T-cell (primary cell): ENCODE results near the gene NDC1. TPM values are rescaled to one million over a fixed set of nuclear protein-coding genes. Genes with fewer than 3 reads are reported as not detected.

ENCODE experiments used
- ATAC-seq, 4 experiments: fragments of 200-7000 bp in 3 of 4; fragments of 150-1000 bp in 1 of 4; cut with Tn5 transposase; replicated peaks in 1 of 4; 1 replicate in 3 of 4; 2 replicates in 1 of 4; pipeline ENCODE4 v1.10.0; 2021; ENCODE audit warnings: moderate library complexity in 3 of 4, mild to moderate bottlenecking in 2 of 4, moderate number of reproducible peaks in 1 of 4
- CTCF ChIA-PET, 2 donors: fragments of 300-600 bp; sonication (Branson Sonifier 250); formaldehyde crosslinking; loops; one replicate each; lab custom pipeline; 2022; ENCODE audit warnings: antibody characterized with exemption in 2 of 2; lab: Charles Lee
- POLR2A ChIA-PET, 2 donors: fragments of 300-600 bp; sonication (Branson Sonifier 250); formaldehyde crosslinking; loops; one replicate each; lab custom pipeline; 2022; ENCODE audit warnings: antibody characterized with exemption in 2 of 2; lab: Charles Lee
- DNase-seq, 35 experiments: peaks; one replicate each; pipeline versions ENCODE4 v3.0.0 to v3.0.0-alpha.2; 2013 to 2023
- H3K27ac ChIP-seq: one replicate; pipeline ENCODE4 v1.5.1; 2013; ENCODE audit warnings: low read length
- H3K27me3 ChIP-seq, 2 experiments: replicated peaks in 1 of 2; 1 replicate in 1 of 2; 2 replicates in 1 of 2; pipeline versions ENCODE4 v1.6.1 to v1.7.0; 2013; ENCODE audit warnings: low read length in 1 of 2, mixed read lengths in 1 of 2; ENCODE audit not compliant: control insufficient read depth in 2 of 2, insufficient read depth in 2 of 2; ENCODE audit errors: extremely low read depth in 1 of 2
- H3K36me3 ChIP-seq, 2 donors: 1 replicate in 1 of 2; 2 replicates in 1 of 2; pipeline versions ENCODE4 v1.6.1 to v1.7.0; 2013; ENCODE audit warnings: low read length in 1 of 2; ENCODE audit not compliant: control insufficient read depth in 2 of 2, insufficient read depth in 1 of 2; ENCODE audit errors: extremely low read depth in 1 of 2
- H3K4me1 ChIP-seq, 2 experiments: 1 replicate in 1 of 2; 2 replicates in 1 of 2; pipeline versions ENCODE4 v1.6.1 to v1.7.0; 2013; ENCODE audit warnings: low read length in 2 of 2, mixed read lengths in 1 of 2; ENCODE audit not compliant: insufficient read depth in 2 of 2, control insufficient read depth in 1 of 2; ENCODE audit errors: extremely low read depth in 1 of 2
- H3K4me3 ChIP-seq, 2 donors: 1 replicate in 1 of 2; 2 replicates in 1 of 2; pipeline versions ENCODE4 v1.5.1 to v1.7.0; 2013; ENCODE audit warnings: mild to moderate bottlenecking in 2 of 2, low read length in 1 of 2, moderate library complexity in 1 of 2; ENCODE audit not compliant: control insufficient read depth in 1 of 2; ENCODE audit errors: extremely low read depth in 1 of 2
- H3K9me3 ChIP-seq: 2 replicates; pipeline ENCODE4 v1.7.0; 2013
- H3K27ac Mint-ChIP-seq, 2 donors: one replicate each; pipeline ENCODE4 v1.8.0; 2020 to 2021; ENCODE audit warnings: mild to moderate bottlenecking in 2 of 2, mixed read lengths in 2 of 2
- H3K27me3 Mint-ChIP-seq, 2 donors: one replicate each; pipeline ENCODE4 v1.8.0; 2021 to 2022; ENCODE audit warnings: mixed read lengths in 2 of 2
- H3K36me3 Mint-ChIP-seq: one replicate; pipeline ENCODE4 v1.8.0; 2021; ENCODE audit warnings: mixed read lengths
- H3K4me1 Mint-ChIP-seq, 3 donors: one replicate each; pipeline ENCODE4 v1.8.0; 2020 to 2022; ENCODE audit warnings: mixed read lengths in 3 of 3, mild to moderate bottlenecking in 1 of 3
- H3K4me3 Mint-ChIP-seq, 3 donors: one replicate each; pipeline ENCODE4 v1.8.0; 2020 to 2022; ENCODE audit warnings: mild to moderate bottlenecking in 3 of 3, mixed read lengths in 3 of 3, moderate library complexity in 3 of 3
- H3K9me3 Mint-ChIP-seq, 3 donors: one replicate each; pipeline ENCODE4 v1.8.0; 2020 to 2022; ENCODE audit warnings: mixed read lengths in 3 of 3
- WGBS: methylation state at CpG from one replicate; pipeline ENCODE4 v1.1.5; 2013; ENCODE audit warnings: missing lambda C conversion rate; ENCODE audit not compliant: insufficient coverage; 5-methylcytosine and 5-hydroxymethylcytosine counted together
- total RNA-seq, 35 experiments: library from RNA in 6 of 35; stranded (reverse) in 6 of 35; fragments of 120-200 nt in 1 of 35; gene quantifications; one replicate each; pipeline versions ENCODE4 v1.2.1 to v1.2.4 and lab custom pipeline; 2013 to 2026

NDC1 gene
- total RNA-seq, 5 donors from 2014 or later (not counting 1 experiment from before 2014, with no cell fraction given), result 5.6 to 13.3 (median 12.2) TPM

- ATAC-seq, result no peak
- no peaks in the 10 kb centered on the region for H3K36me3 Mint-ChIP-seq
- H3K9me3 Mint-ChIP-seq, result no peaks in the 10 kb centered on the region
- H3K4me1 Mint-ChIP-seq, result no peaks in the 10 kb centered on the region
- no peak overlapping the region for H3K4me3 ChIP-seq
- H3K9me3 ChIP-seq, result no peaks in the 10 kb centered on the region
- peaks cover 3 to 12% of the 10 kb centered on the region in 2 experiments for H3K27me3 ChIP-seq
- no peak for DNase-seq
- H3K4me1 ChIP-seq, result no peaks in the 10 kb centered on the region
- WGBS, result 70% methylated on average over 6 of the region's 10 CpGs
- no peaks in the 10 kb centered on the region for H3K36me3 ChIP-seq
- ChIA-PET CTCF (no interaction called here), POLR2A (no interaction called here)
- H3K27ac Mint-ChIP-seq, result no peak overlapping the region
- no peak overlapping the region for H3K27ac ChIP-seq
- no peak overlapping the region for H3K4me3 Mint-ChIP-seq
- peaks cover 25 to 32% of the 10 kb centered on the region in 2 donors for H3K27me3 Mint-ChIP-seq
These were observed 107.0 kb downstream of the NDC1 start for GRCh38 chr1:53731043-53731600.

GRCh38 chr1:53730224-53730865, 107.8 kb downstream of the NDC1 start:
- no peaks in the 10 kb centered on the region for H3K9me3 ChIP-seq
- no peaks in the 10 kb centered on the region for H3K9me3 Mint-ChIP-seq
- H3K36me3 ChIP-seq, result no peaks in the 10 kb centered on the region
- DNase-seq, result no peak
- no peaks in the 10 kb centered on the region for H3K4me1 Mint-ChIP-seq
- H3K27ac Mint-ChIP-seq, result no peak overlapping the region
- no peak overlapping the region for H3K4me3 ChIP-seq
- no peak overlapping the region for H3K4me3 Mint-ChIP-seq
- ChIA-PET CTCF (no interaction called here), POLR2A (no interaction called here)
- no peaks in the 10 kb centered on the region for H3K4me1 ChIP-seq
- H3K27ac ChIP-seq, result no peak overlapping the region
- H3K36me3 Mint-ChIP-seq, result no peaks in the 10 kb centered on the region
- H3K27me3 Mint-ChIP-seq, result peaks cover 18 to 24% of the 10 kb centered on the region in 2 donors
- H3K27me3 ChIP-seq, result peaks cover 3 to 8% of the 10 kb centered on the region in 2 experiments
- WGBS, result 90% methylated on average over 2 of the region's 12 CpGs
- no peak for ATAC-seq

- ATAC-seq (no peak), DNase-seq (no peak)
- no peak overlapping the region for H3K4me3 Mint-ChIP-seq
- 93% methylated on average over 7 of the region's 16 CpGs for WGBS
- H3K4me1 ChIP-seq, result no peaks in the 10 kb centered on the region
- POLR2A ChIA-PET, result no interaction called here
- H3K27ac Mint-ChIP-seq, result no peak overlapping the region
- peaks cover 12 to 18% of the 10 kb centered on the region in 2 donors for H3K27me3 Mint-ChIP-seq
- no peak overlapping the region for H3K27ac ChIP-seq
- H3K4me3 ChIP-seq, result no peak overlapping the region
- no peaks in the 10 kb centered on the region for H3K4me1 Mint-ChIP-seq
- peaks cover 2 to 8% of the 10 kb centered on the region in 2 experiments for H3K27me3 ChIP-seq
- CTCF ChIA-PET, result no interaction called here
- H3K9me3 Mint-ChIP-seq, result no peaks in the 10 kb centered on the region
- H3K36me3 Mint-ChIP-seq, result no peaks in the 10 kb centered on the region
- H3K36me3 ChIP-seq, result no peaks in the 10 kb centered on the region
- H3K9me3 ChIP-seq, result no peaks in the 10 kb centered on the region
These were observed 108.5 kb downstream of the NDC1 start for GRCh38 chr1:53729456-53730223.

GRCh38 chr1:53728702-53729455, 109.2 kb downstream of the NDC1 start:
- POLR2A ChIA-PET, result interaction anchor here in 1 of 2 donors (0.6 kb wide), 1 partner anchor 1216 kb away, joined by 3 read pairs; no protein-coding TSS in a partner anchor
- whole genome bisulfite sequencing, result 82% methylated on average over 8 of the region's 17 CpGs
- DNase-seq (no peak), ATAC-seq (no peak)
- no peaks in the 10 kb centered on the region for H3K9me3 Mint-ChIP-seq
- no peaks in the 10 kb centered on the region for H3K36me3 ChIP-seq
- H3K4me3 Mint-ChIP-seq, result no peak overlapping the region
- CTCF ChIA-PET, result no interaction called here
- no peaks in the 10 kb centered on the region for H3K4me1 ChIP-seq
- H3K4me3 ChIP-seq, result no peak overlapping the region
- no peak overlapping the region for H3K27ac Mint-ChIP-seq
- no peak overlapping the region for H3K27ac ChIP-seq
- no peaks in the 10 kb centered on the region for H3K36me3 Mint-ChIP-seq
- no peaks in the 10 kb centered on the region for H3K9me3 ChIP-seq
- peaks cover 0 to 8% of the 10 kb centered on the region in 2 experiments for H3K27me3 ChIP-seq
- no peaks in the 10 kb centered on the region for H3K4me1 Mint-ChIP-seq
- H3K27me3 Mint-ChIP-seq, result peaks cover 6 to 12% of the 10 kb centered on the region in 2 donors

- no peak overlapping the region for H3K4me3 ChIP-seq
- no peaks in the 10 kb centered on the region for H3K4me1 ChIP-seq
- H3K27ac Mint-ChIP-seq, result no peak overlapping the region
- no peaks in the 10 kb centered on the region for H3K36me3 ChIP-seq
- H3K4me3 Mint-ChIP-seq, result no peak overlapping the region
- POLR2A ChIA-PET, result no interaction called here
- peaks cover 5 to 8% of the 10 kb centered on the region in 2 donors for H3K27me3 Mint-ChIP-seq
- H3K9me3 Mint-ChIP-seq, result no peaks in the 10 kb centered on the region
- CTCF ChIA-PET, result no interaction called here
- no peaks in the 10 kb centered on the region for H3K36me3 Mint-ChIP-seq
- no peak overlapping the region for H3K27ac ChIP-seq
- H3K4me1 Mint-ChIP-seq, result no peaks in the 10 kb centered on the region
- no peak for DNase-seq
- H3K9me3 ChIP-seq, result no peaks in the 10 kb centered on the region
- peaks cover 0 to 8% of the 10 kb centered on the region in 2 experiments for H3K27me3 ChIP-seq
- no peak for ATAC-seq
- WGBS, result 80% methylated on average over 1 of the region's 1 CpG
These were observed 109.9 kb downstream of the NDC1 start for GRCh38 chr1:53728196-53728595.

GRCh38 chr1:53727461-53728092, 110.5 kb downstream of the NDC1 start:
- H3K4me1 Mint-ChIP-seq, result no peaks in the 10 kb centered on the region
- CTCF ChIA-PET, result no interaction called here
- whole genome bisulfite sequencing, result 85% methylated on average over 6 of the region's 7 CpGs

More at GRCh38 chr1:53727461-53728092, 110.5 kb downstream of the NDC1 start:
- Histone ChIP-seq H3K4me3 (no peak overlapping the region), H3K27ac (no peak overlapping the region), H3K4me1 (no peaks in the 10 kb centered on the region), H3K27me3 (peaks cover 0 to 8% of the 10 kb centered on the region in 2 experiments), H3K9me3 (no peaks in the 10 kb centered on the region), H3K36me3 (no peaks in the 10 kb centered on the region)
- no peak for ATAC-seq
- Mint-ChIP-seq H3K27ac (no peak overlapping the region), H3K9me3 (no peaks in the 10 kb centered on the region), H3K27me3 (peaks cover 0 to 5% of the 10 kb centered on the region in 2 donors), H3K4me3 (no peak overlapping the region), H3K36me3 (no peaks in the 10 kb centered on the region)
- no peak for DNase-seq
- POLR2A ChIA-PET, result no interaction called here
